Endothelial cell (in vitro differentiated cells): Measurements from ENCODE around the gene PIK3AP1. TPM values are rescaled to one million over a fixed set of nuclear protein-coding genes. Genes with fewer than 3 reads are reported as not detected.

ENCODE experiments used
- DNase-seq: peaks from one replicate; pipeline ENCODE4 v3.0.0; 2021; ENCODE audit warnings: low spot score
- H3K27ac Mint-ChIP-seq: one replicate; pipeline ENCODE4 v1.8.0; 2021; ENCODE audit warnings: mixed read lengths, inconsistent platforms; ENCODE audit not compliant: unreplicated experiment
- H3K27me3 Mint-ChIP-seq: one replicate; pipeline ENCODE4 v1.8.0; 2021; ENCODE audit warnings: mild to moderate bottlenecking, moderate library complexity, mixed read lengths, inconsistent platforms; ENCODE audit not compliant: unreplicated experiment
- H3K36me3 Mint-ChIP-seq: one replicate; pipeline ENCODE4 v1.8.0; 2021; ENCODE audit warnings: mild to moderate bottlenecking, low read depth, mixed read lengths, inconsistent platforms; ENCODE audit not compliant: unreplicated experiment
- H3K4me1 Mint-ChIP-seq: one replicate; pipeline ENCODE4 v1.8.0; 2021; ENCODE audit warnings: mild to moderate bottlenecking, mixed read lengths, inconsistent platforms; ENCODE audit not compliant: unreplicated experiment
- H3K4me3 Mint-ChIP-seq: one replicate; pipeline ENCODE4 v1.8.0; 2021; ENCODE audit warnings: mild to moderate bottlenecking, mixed read lengths, inconsistent platforms; ENCODE audit not compliant: unreplicated experiment
- H3K9me3 Mint-ChIP-seq: one replicate; pipeline ENCODE4 v1.8.0; 2021; ENCODE audit warnings: mixed read lengths, inconsistent platforms; ENCODE audit not compliant: unreplicated experiment
- CTCF ChIP-seq: fragments of 200-600 bp; sonication (generic); IDR thresholded peaks from one replicate; pipeline ENCODE4 v1.5.0; 2021; ENCODE audit warnings: antibody characterized with exemption; ENCODE audit not compliant: unreplicated experiment
- total RNA-seq: library from RNA; stranded (reverse); fragmentation: NEBNext Ultra II Directional; extraction: Animal tissue kit (Norgen Biotek cat#: 25700); gene quantifications from one replicate; pipeline ENCODE4 v1.2.1, GENCODE V29; 2021; ENCODE audit not compliant: unreplicated experiment

Gene PIK3AP1
- total RNA-seq, 1 donor from 2014 or later = 9.0 TPM

GRCh38 chr10:96692427-96692826 is 27.9 kb downstream of the PIK3AP1 start:
- Mint-ChIP-seq H3K27me3 (no peaks in the 10 kb centered on the region), H3K9me3 (no peaks in the 10 kb centered on the region), H3K27ac (no peak overlapping the region), H3K36me3 (no peaks in the 10 kb centered on the region), H3K4me1 (peaks cover 12% of the 10 kb centered on the region), H3K4me3 (no peak overlapping the region)
- no peak for TF ChIP-seq CTCF
- no peak for DNase-seq

- H3K9me3 Mint-ChIP-seq = no peaks in the 10 kb centered on the region
- H3K4me1 Mint-ChIP-seq = peaks cover 13% of the 10 kb centered on the region
- no peaks in the 10 kb centered on the region for H3K27me3 Mint-ChIP-seq
- DNase-seq = no peak
- H3K36me3 Mint-ChIP-seq = no peaks in the 10 kb centered on the region
- no peak overlapping the region for H3K4me3 Mint-ChIP-seq
- TF ChIP-seq CTCF = no peak
- no peak overlapping the region for H3K27ac Mint-ChIP-seq
Measured at GRCh38 chr10:96691761-96692160, 28.6 kb downstream of the PIK3AP1 start.

- no peak for TF ChIP-seq CTCF
- Mint-ChIP-seq H3K4me1 (peaks cover 9% of the 10 kb centered on the region), H3K27ac (no peak overlapping the region), H3K4me3 (no peak overlapping the region), H3K36me3 (no peaks in the 10 kb centered on the region), H3K9me3 (no peaks in the 10 kb centered on the region), H3K27me3 (no peaks in the 10 kb centered on the region)
- no peak for DNase-seq
Measured at GRCh38 chr10:96690755-96691730, 29.3 kb downstream of the PIK3AP1 start.

- H3K4me3 Mint-ChIP-seq = no peak overlapping the region
- no peaks in the 10 kb centered on the region for H3K36me3 Mint-ChIP-seq
- no peak overlapping the region for H3K27ac Mint-ChIP-seq
- no peaks in the 10 kb centered on the region for H3K27me3 Mint-ChIP-seq
- DNase-seq = no peak
- TF ChIP-seq CTCF = no peak
- no peaks in the 10 kb centered on the region for H3K9me3 Mint-ChIP-seq
- H3K4me1 Mint-ChIP-seq = peaks cover 4% of the 10 kb centered on the region
Measured at GRCh38 chr10:96688789-96689188, 31.5 kb downstream of the PIK3AP1 start.
